ENCODE measurements around the gene ATG7.
"Not testable (repeated sequence)": the region's sequence is repeated elsewhere in the genome, so short reads cannot be mapped to it uniquely, and the experiment has no call there.

Gene ATG7

DNA sequence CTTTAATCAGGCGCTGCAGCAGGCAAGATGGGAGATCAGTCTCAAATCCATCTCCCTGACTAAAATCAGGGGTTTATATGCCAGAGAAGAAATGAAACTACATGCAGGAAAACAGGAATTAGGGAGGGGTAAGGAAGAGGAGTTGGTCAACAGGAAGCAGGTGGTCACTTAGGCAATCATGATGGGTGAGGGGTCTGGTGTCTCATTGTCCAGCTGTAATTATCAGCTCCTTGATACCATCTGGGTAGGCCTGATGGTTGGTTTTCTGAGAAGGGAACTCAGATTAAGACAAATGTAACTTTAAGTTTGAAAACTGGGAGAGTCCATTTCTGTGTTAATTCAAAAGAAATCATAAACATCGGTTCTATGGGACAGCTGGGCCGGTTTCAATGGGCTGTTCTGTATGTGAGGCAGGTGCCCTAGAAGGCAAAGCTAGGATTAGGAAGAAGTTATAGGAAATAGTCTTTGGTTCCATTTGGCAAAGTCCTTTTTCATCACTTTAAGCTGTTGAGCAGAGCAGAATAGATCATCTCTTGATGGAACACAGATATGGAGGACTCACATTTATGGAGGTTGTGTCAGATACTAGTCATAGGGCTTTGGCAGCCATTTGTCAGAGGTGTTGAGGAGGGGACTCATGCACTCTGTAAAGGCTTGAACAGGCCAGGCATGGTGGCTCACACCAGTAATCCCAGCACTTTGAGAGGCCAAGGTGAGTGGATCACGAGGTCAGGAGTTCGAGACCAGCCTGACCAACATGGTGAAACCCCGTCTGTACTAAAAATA is 222.1 kb downstream of the ATG7 start:
- H3K4me3 ChIP-seq (ENCODE audit: low read depth, low read length), result no peak overlapping the region
- TF ChIP-seq, protein P1, sequence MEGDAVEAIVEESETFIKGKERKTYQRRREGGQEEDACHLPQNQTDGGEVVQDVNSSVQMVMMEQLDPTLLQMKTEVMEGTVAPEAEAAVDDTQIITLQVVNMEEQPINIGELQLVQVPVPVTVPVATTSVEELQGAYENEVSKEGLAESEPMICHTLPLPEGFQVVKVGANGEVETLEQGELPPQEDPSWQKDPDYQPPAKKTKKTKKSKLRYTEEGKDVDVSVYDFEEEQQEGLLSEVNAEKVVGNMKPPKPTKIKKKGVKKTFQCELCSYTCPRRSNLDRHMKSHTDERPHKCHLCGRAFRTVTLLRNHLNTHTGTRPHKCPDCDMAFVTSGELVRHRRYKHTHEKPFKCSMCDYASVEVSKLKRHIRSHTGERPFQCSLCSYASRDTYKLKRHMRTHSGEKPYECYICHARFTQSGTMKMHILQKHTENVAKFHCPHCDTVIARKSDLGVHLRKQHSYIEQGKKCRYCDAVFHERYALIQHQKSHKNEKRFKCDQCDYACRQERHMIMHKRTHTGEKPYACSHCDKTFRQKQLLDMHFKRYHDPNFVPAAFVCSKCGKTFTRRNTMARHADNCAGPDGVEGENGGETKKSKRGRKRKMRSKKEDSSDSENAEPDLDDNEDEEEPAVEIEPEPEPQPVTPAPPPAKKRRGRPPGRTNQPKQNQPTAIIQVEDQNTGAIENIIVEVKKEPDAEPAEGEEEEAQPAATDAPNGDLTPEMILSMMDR (IDR thresholded peaks at IDR 0.05; ENCODE audit: borderline replicate concordance, insufficient read depth, low read depth, low read length), result no peak

GRCh38 chr3:11495948-11496557 is 223.9 kb downstream of the ATG7 start:
- no peak overlapping the region for H3K4me3 ChIP-seq (ENCODE audit: low read depth, low read length)
- TF ChIP-seq, protein P1 (IDR thresholded peaks at IDR 0.05; ENCODE audit: borderline replicate concordance, insufficient read depth, low read depth, low read length), result no peak

- H3K4me3 ChIP-seq (ENCODE audit: low read depth, low read length), result no peak overlapping the region
- TF ChIP-seq, protein P1 (IDR thresholded peaks at IDR 0.05; ENCODE audit: borderline replicate concordance, insufficient read depth, low read depth, low read length), result no peak
These were observed 226.0 kb downstream of the ATG7 start for GRCh38 chr3:11498177-11498576.

DNA sequence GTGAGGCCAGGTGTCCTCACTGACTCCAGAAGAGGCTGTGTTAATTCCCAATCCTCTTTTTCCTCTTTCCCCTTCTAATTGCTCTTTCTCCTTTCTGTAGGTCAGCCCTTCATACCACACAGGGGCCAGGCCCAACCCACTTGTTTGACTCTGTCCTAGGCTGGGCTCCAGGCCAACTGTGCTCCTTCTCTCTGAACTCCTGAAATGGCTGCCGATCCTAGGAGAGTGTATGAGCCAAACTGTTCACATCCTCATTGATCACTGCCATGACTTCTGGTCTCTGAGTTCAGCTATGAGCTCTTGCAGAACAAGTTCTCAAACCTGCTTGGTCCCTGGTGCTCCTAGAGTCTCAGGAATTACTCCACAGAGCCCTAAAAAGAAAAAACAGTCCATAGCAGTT is 226.4 kb downstream of the ATG7 start:
- TF ChIP-seq, protein P1 (IDR thresholded peaks at IDR 0.05; ENCODE audit: borderline replicate concordance, insufficient read depth, low read depth, low read length), result no peak
- H3K4me3 ChIP-seq (ENCODE audit: low read depth, low read length), result no peak overlapping the region

DNA sequence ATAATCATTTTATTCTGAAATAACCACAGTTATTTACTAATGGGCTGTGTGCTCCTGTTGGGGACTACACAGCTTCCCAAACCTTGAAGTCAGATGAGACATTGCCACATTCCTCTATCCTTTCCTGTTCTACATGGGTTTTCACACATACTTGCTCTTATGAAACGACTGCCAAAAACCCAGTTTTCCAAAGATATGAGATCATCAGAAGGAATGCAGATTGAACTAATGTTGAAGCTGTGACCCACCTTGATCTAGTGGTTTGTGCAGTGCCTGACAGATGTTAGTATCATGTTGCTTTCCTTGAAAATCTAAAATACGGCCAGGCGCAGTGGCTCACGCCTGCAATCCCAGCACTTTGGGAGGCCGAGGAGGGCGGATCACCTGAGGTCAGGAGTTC is 226.9 kb downstream of the ATG7 start:
- TF ChIP-seq, protein P1 (IDR thresholded peaks at IDR 0.05; ENCODE audit: borderline replicate concordance, insufficient read depth, low read depth, low read length), result no peak

DNA sequence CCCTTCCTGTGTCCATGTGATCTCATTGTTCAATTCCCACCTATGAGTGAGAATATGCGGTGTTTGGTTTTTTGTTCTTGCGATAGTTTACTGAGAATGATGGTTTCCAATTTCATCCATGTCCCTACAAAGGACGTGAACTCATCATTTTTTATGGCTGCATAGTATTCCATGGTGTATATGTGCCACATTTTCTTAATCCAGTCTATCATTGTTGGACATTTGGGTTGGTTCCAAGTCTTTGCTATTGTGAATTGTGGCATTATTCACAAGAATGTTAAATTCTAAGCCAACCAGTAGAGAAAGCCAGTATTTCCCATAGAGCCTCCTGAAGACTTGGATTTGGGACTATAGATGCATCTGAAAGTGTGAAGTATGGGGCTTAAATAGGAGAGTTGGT is 230.2 kb downstream of the ATG7 start:
- H3K4me3 ChIP-seq (ENCODE audit: low read depth, low read length), result not testable (repeated sequence)

More for the DNA sequence above, 226.9 kb downstream of the ATG7 start:
- H3K4me3 ChIP-seq (ENCODE audit: low read depth, low read length), result no peak overlapping the region

DNA sequence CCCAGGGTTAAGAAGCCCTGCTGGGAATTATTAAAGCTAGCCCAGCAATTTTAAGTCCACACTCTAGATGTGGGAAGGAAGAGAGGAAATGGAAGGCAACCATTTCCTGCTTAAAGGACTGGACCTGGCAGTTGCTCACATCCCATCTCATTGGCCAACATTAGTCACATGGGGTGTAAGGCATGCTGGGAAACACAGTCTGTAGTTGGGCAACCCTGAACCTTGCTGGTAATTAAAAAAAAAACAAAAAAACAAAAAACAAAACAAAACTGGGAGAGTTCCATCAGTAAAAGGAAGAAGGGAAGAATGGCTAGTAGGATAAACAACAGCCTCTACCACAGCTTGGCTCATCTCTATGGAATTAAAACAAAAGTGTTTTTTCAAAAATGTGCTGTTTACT is 235.5 kb downstream of the ATG7 start:
- TF ChIP-seq, protein P1 (IDR thresholded peaks at IDR 0.05; ENCODE audit: borderline replicate concordance, insufficient read depth, low read depth, low read length), result no peak
- H3K4me3 ChIP-seq (ENCODE audit: low read depth, low read length), result no peak overlapping the region
